HG02885 (cell line): ENCODE data around the gene SSH2.
"Not testable (repeated sequence)": the region's sequence is repeated elsewhere in the genome, so short reads cannot be mapped to it uniquely, and the experiment has no call there.

Experiments used
- ATAC-seq: cut with Tn5 transposase; IDR thresholded peaks from one replicate; pipeline ENCODE4 v1.9.1; 2021; ENCODE audit warnings: mild to moderate bottlenecking; ENCODE audit not compliant: unreplicated experiment, poor library complexity

SSH2 gene

DNA sequence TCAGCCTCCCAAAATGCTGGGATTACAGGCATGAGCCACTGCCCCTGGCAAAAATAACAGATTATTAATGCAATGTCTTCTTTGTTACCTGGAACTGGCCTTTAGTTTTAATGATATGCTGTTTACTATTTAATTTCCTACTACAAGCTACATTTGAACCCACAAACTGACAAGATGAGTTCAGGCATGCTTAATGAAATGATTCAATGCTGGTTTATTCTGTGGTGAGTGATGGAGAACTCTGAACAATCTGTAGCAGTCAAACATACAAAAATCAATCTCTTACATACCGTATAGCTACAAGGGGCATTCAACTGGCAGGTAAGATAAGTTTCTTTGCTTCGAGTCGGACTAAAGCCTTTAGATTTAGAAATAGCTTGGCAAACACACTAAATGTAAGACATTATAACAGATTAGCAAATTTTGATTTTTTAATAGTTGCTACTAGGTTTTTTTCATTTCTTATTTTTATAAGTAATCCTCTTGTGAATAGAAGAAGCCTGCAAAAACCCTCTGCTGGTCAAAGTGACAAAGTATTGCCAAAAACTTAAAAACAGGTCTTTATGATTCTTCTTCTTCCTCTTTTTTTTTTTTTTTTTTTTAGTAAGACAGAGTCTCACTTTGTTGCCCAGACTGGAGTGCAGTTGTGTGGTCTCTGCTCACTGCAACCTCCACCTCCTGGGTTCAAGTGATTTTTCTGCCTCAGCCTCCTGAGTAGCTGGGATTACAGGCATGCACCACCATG lies 138.5 kb downstream of the SSH2 start:
- ATAC-seq = no peak

GRCh38 chr17:29789196-29790170 lies 140.5 kb downstream of the SSH2 start:
- no peak for ATAC-seq

DNA sequence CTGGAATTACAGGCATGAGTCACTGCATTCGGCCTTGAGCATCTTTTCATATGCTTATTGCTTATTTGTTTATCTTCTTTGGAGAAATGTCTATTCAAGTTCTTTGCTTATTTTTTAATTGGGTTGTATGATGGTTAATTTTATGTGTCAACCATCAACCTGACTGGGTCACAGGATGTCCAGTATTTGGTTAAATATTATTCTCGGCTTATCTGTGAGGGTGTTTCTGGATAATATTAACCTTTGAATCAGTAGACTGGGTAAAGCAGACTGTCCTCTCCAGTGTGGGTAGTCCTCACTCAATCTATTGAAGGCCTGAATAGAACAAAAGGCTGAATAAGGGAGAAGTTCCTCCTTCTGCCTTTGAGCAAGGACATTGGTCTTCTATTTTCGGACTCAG lies 142.0 kb downstream of the SSH2 start:
- ATAC-seq = no peak

GRCh38 chr17:29782917-29783316 lies 147.1 kb downstream of the SSH2 start:
- ATAC-seq = no peak

GRCh38 chr17:29779812-29780190 lies 150.2 kb downstream of the SSH2 start:
- not testable (repeated sequence) for ATAC-seq

GRCh38 chr17:29778956-29779811 lies 150.8 kb downstream of the SSH2 start:
- peak; percentile 55 for ATAC-seq

- ATAC-seq = no peak
Measured at GRCh38 chr17:29777663-29778062, 152.4 kb downstream of the SSH2 start.

- no peak for ATAC-seq
Measured at GRCh38 chr17:29776026-29776425, 154.0 kb downstream of the SSH2 start.

DNA sequence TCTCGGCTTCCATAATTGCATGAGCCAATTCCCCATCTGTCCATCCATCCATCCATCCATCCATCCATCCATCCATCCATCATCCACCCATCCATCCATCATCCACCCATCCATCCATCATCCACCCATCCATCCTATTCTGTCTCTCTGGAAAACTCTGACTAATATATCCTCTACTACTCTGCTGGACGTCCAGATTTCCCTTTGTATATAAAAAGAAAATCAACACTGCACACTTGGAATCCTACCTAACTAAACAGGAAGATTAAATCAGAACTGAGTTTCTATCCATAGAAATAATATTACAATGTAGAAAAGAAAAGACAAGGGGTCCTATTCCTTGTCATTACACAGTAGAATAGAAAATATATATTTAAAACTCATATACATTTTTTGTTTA lies 157.0 kb downstream of the SSH2 start:
- ATAC-seq = no peak

DNA sequence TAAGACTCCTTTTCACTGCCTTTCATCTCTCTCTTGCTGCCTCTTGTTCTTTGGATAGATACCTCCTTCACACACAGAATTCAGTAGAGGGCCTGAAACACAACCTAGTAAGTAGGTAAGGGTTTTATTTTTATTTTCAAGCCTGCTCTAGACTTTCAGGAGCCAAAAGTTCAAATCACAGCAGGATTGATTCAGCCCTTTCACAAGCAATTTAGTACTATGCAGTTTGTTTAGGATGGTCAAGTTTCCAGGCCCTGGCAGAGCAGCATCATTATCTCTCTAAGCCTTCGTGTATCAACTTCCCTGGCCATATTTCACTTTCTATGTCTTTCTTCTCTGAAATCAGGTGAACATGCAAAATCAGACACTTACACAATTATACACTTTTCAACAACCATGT lies 158.5 kb downstream of the SSH2 start:
- ATAC-seq = no peak

DNA sequence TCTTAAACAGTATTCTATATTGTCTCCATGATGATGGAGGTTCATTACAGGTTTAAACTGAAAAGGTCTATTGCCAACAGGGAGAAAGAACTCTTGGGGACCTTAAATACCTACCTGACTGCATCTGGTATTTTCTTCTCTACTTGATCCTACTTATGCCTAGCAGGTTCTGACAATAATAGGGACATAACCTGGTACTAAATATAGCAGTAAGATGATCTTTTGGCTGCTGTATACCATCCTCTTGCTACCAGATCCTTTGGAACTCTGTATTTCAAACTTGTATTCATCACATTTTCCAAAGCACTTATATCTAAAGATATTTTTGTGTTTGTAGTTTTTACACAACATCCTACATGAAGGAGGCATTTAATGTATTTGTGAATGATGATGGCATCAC lies 160.8 kb downstream of the SSH2 start:
- ATAC-seq = no peak

- ATAC-seq = no peak
Measured at GRCh38 chr17:29766796-29767327, 163.2 kb downstream of the SSH2 start.

GRCh38 chr17:29764748-29765147 lies 165.3 kb downstream of the SSH2 start:
- no peak for ATAC-seq

- no peak for ATAC-seq
Measured at GRCh38 chr17:29764217-29764616, 165.8 kb downstream of the SSH2 start.

- no peak for ATAC-seq
Measured at GRCh38 chr17:29763273-29763672, 166.8 kb downstream of the SSH2 start.

GRCh38 chr17:29761040-29761761 lies 168.8 kb downstream of the SSH2 start:
- peak; percentile 83 for ATAC-seq

- ATAC-seq = peak; percentile 60
Measured at GRCh38 chr17:29760279-29761039, 169.6 kb downstream of the SSH2 start.

GRCh38 chr17:29758255-29758654 lies 171.8 kb downstream of the SSH2 start:
- no peak for ATAC-seq

DNA sequence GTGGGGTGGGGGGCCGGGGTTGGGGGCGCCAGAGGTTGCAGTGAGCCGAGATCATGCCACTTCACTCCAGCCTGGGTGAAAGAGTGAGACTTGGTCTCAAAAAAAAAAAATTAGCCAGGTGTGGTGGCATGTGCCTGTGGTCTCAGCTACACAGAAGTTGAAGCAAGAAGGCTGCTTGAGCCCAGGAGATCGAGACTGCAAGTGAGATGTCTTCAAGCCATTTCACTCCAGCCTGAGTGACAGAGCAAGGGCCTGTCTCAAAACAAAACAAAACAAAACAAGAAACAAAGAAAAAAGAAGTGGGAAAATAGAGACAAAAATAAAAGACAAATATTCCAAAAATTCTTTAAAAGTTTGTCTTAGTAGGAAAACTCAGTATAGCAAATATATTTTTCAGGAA lies 172.2 kb downstream of the SSH2 start:
- no peak for ATAC-seq
